Stimulated activated CD8-positive, alpha-beta memory T cell treated with anti-CD3 and anti-CD28 coated beads, Interleukin-12 subunit alpha, Interleukin-12 subunit beta, amount 100 ng/mL, for 4 hours (primary cell): ENCODE measurements around the gene USP40.

Experiments
- DNase-seq: peaks from one replicate; pipeline ENCODE4 v3.0.0-alpha.2; 2020; ENCODE audit warnings: low read depth

Gene USP40

DNA sequence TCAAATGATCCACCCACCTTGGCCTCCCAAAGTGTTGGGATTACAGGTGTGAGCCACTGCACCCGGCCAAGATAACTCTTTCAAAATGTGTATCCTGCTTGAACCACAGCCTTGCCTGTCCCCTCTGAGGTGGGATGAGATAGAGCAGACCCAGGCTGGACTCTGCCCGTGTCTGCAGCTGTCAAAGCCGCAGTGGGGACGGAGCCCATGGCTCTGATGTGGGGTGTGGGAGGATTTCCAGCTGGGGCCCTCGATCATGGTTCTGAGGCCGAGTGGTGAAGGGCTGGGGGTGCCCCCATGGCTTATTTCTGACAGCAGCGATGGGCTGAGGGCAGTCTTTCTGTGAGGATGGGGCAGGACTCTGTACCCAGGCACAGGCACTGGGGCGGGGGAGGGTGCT is 107.8 kb downstream of the USP40 start:
- DNase-seq = no peak

DNA sequence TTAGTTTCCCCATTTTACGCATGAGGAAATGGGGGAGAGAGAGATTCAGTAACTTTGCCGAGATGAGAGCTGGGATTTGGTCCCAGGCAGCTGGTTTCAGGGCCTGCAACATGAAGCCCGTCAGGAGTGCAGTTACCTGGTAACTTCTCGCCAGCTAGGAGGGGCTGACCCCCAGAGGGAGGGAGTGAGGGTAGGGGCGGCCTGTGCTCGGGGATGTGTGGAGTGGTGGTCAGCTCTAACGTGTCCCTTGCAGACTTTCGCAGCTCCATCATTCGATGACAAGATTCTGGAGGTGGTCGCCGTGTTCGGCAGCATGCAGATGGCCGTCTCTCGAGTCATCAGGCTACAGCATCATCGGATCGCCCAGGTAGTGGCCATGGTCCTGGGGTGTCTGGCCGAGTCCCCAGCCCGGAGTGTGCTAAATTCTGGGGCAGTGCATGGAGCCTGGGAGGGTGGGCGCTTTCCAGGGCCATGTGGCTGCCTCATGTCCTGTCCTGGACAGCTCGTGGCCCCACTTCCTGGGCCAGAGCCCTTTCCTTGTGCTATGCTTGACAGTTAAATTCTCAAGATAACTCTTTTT is 108.5 kb downstream of the USP40 start:
- no peak for DNase-seq

DNA sequence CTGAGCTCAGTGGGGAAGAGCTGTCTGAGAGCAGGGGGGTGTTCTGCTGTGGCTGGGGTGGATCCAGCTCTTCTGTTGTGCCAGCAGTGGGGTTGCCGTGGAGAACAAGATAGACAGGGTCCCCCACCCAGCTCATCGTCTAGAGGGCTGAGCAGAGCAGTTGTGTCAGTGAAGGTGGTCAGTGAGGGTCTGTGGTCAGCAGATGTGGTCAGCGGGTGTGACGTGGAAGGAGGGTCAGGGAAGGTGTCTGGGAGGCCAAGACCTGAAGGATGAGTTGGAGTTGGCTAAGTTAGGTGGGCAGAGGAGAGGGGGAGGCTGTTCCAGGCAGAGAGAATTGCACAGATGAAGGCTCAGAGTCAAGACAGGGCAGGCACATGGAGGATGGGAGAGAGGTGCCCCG is 109.2 kb downstream of the USP40 start:
- no peak for DNase-seq

DNA sequence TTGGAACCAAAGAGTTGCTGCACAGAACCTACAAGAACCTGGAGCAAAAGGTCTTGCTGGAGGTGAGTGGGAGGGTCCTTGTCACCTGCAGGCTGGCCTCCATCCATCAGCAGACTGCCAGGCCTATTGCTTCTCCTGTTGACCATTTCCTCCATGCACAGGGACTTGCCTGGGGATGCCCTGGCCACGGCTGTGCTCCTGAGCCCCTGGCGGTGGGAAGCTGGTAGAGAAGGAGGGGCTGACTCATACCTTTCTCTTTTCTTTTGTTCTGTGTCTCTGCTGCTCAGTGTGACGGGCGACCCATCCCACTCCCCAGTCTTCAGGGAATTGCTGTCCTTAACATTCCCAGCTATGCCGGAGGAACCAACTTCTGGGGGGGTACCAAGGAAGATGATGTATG is 109.6 kb downstream of the USP40 start:
- no peak for DNase-seq

DNA sequence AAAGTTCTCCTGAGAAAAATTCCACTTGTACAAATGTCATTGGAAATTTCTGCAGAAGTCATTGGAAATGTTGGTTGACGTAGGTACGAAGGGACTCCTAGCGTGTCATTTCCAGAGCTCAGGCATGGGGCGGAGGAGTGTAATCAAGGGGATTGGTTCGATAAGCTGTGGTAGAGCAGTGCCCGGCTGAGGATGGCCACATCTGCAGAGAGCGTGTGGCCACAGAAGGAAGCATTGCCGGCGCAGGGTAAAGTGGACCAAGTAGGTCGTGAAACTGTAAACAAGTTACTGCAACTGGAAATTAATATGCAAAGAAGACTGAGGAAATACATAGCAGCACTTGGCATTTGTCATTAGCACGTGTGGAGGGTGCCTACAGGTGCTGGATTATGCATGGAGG is 110.5 kb downstream of the USP40 start:
- no peak for DNase-seq

DNA sequence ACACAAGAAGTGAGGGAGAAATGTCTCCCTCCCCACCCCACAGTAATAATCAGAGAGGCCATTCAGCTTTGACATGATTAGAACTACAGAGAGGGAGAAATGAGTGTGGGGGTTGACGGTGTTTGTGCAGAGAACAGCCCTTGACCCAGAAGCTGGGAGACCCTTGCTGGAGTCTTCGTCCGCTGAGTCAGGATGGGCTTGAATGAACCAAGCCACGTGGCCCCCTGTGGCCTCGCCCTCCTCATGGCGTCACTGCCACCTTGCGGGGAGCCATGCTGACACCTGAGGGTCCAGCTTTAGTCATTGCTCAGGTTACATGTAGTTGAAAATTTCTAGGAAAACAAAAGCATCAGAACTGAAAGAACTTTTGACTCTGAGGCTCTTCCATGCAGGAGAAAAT is 111.1 kb downstream of the USP40 start:
- no peak for DNase-seq

DNA sequence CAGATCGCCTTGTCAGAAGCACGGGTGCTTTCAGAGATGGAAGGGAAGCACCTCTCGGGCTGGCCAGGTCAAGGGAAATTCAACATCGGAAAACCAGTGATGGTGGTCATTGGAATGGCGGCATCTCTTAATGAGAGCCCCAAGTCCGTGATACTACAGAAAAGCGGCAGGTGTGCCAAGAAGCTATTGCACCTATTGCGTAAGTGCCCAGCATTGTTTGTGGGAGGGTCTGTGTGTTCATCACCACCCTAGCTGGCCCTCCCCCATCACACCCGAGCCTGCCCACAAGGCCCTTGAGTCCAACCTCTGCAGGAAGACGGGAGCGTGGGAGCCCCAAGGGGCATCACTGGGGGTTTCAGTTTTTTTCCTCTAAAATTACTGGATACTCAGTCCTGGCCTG is 111.6 kb downstream of the USP40 start:
- DNase-seq = no peak

DNA sequence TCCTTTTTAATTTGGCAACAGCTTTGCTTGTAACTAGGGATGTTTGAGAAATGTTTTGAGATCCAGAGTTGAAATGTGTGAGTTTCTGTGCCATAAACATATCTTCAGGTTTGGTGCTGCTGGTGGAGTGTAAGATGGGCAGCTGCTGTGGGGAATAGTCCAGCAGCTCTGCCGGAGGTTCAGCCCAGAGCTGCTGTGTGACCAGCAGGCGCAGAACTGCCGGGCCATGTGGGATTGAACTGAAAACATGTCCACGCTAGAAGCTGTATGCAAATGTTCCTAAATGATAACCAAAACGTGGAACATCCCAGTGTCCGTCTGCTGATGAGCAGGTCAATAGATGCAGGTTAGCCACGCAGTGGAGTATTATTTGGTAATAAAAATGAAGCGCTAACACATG is 112.7 kb downstream of the USP40 start:
- DNase-seq = no peak

DNA sequence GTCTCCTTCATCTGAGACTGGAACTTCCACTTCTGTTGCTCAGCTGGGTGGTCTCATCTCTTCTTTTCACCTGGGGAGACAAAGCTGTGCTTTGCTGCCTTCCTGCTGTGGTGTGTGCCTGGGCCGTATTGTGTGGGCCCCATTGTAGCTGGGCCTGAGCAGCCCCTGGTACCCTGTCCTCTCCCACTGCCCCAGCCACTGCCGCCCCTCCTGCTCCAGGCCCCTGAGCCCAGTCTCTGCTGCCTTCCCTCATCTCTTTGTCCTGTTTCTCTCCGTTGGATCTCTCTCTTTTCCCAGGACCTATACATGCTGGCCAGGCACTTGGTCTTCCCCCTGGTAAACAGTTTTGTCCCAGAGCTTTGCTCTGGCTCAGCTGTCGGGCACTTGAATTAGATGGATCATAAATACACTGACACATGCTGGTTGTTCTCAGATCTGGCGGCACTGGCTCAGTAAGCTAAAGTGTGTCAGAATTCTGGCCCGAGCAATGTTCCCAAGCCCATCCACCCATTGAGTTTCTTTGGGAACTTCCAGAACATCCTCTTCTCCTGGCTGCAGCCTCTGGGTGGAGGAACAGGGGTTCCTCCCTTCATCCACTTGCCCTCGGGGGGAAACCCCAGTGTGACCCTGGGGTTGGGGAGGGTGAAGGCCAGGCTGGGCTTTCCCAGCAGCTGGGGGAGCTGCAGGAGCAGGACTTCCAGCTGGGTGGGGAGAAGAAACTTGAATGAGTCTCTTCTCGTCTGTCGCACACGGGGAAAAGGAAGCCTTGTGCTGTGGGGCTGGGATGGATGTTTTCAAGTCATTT is 113.3 kb downstream of the USP40 start:
- no peak for DNase-seq

DNA sequence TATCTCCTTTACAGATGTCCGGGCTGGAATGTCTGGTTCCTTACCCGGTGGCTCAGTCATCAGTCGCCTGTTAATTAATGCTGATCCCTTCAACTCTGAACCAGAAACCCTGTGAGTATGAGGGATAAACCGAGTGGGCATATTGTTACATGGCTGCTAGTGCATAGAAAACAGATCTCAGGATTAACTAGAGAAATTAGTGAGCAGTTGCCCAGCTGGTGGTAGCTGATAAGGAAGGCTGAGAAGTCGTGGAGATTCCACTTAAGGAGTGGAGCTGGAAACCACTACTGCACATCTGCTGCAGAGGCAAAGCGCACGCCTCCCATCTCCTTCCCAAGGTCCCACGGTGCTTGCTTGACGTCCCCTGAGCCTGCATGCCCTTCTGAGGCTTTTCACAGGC is 114.6 kb downstream of the USP40 start:
- DNase-seq = no peak

DNA sequence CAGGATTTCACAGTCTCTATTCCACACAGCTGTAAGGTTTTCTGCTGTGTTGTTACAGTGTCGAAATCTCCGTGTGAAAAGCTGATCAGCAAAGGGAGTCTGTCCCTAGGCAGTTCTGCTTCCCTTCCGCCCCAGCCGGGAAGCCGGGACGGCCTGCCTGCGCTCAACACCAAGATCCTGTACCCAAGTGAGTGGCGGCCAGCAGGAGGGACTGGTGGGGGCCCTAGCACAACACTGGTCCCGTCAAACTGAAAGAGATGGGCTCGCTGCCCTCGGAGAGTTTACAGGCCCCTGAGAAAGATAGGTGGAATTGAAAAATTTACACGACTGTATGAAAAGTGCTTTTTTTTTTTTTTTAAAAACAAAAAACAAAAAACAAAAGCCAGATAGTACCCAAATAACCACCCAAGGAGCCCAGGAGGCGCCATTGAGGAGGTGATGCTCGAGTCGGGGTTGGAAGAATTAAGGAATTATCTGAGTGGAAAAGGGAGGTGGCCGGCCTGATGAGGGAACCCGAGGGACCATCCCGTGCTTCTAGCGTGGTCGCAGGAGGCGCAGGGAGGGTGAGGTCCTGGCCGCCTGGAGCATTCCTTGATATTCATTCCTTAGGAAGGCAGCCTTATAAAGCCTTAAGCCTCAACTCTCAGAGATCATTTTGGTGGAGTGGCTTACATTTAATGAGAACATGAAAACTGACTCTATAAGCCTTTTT is 115.6 kb downstream of the USP40 start:
- no peak for DNase-seq

DNA sequence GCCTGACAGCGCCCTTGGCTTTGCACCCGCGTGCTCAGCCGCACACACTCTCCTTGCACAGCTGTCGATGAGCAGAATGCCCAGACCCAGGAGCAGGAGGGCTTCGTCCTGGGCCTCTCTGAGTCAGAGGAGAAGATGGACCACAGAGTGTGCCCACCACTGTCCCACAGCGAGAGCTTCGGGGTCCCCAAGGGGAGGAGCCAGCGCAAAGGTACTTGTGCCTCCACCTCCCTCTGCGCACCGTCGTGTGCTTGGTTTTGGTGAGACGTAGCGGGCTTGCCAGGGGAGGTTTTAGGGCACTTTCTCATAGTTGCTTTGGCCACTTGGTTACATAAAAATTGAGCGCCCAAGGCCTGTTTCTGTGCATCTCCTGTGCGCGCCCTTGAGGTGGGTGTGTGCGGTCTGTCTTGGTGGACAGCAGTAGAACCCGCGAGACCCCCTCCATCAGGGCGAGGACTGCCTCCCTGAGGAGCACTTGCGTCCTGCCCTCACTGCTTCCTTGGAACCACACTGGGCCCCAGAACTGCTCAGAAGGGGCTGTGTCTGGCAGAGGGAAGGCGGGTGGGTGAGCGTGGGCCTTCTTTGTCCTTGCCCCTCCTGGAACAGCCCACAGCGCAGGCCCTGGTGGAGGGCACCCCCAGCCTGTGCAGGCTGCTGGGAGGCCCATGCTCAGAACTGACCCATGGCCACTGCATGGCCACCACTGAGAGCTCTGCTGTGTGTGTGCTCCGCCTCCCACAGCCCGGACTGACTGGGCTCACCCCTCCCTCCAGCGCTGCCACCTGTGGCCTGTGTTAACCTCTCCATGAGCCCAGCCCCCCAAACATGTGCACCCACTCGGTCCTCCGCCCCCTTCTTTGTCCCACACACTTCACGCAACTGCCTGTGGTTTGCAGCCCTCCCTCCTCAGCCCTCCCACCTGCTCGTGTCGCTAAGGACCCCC is 116.4 kb downstream of the USP40 start:
- no peak for DNase-seq

DNA sequence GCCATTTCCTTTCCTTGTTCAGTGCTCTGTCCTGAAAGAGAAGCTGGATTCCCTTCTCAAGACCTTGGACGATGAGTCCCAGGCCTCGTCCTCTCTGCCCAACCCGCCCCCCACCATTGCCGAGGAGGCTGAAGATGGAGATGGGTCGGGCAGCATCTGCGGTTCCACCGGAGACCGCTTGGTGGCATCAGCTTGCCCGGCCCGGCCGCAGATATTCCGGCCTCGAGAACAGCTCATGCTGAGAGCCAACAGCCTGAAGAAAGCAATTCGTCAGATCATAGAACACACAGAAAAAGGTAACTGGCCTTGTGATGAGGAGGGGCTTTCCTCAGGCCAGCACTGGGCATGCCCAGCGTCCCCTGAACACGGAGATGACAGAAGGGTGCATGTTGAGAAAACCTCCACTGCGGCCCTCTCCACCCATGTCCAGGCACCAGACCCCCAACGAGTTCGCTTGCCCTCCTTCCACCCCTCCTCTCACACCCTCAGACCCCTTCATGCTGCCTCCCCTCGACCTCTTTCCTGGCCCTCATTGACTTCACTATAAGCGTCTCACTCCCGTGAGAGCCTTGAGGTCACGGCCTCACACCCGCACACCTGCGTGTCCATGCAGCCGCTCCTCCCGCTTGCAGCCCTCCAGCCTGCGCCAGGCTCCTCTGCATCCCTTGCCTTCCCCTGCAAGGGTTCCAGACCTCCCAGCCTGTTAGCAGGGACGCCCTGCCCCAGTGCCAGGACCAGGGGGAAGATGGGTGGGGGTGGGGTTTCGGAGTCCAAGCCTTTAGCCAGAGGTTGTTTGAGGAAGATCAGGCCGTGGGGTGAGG is 117.3 kb downstream of the USP40 start:
- no peak for DNase-seq

DNA sequence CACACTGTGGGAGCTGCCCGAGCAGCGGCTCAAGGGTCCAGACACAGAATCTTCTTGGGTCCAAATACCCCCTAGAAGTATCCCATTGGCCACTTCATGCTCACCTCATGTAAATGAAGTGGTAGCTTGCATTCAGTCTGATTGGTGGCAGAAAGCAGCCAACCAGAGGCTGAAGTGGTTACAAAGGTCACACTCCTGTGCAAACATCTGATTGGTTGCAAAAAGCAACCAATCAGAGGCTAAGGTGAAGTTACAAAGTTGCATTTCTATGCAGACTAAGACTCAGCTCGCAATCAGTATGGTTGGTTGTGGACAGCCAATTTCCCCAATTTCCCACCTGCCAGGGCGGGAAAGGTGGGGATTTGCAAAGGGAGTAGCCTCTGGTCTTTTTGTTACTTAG is 118.0 kb downstream of the USP40 start:
- no peak for DNase-seq

DNA sequence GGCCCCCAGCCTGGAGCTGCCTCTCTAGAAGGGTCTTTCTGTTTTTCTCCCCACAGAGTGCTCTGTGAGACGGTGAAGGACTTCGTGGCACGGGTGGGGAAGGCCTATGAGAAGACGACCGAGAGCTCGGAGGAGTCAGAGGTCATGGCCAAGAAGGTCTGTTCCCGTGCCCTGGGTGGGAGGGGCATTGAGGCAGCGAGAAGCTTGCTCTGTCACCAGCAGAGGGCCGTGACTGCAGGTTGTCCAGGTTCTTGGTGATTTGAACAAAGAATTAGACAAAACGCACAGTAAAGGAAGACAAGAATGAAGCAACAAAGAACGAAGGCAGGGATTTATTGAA is 118.4 kb downstream of the USP40 start:
- DNase-seq = no peak

DNA sequence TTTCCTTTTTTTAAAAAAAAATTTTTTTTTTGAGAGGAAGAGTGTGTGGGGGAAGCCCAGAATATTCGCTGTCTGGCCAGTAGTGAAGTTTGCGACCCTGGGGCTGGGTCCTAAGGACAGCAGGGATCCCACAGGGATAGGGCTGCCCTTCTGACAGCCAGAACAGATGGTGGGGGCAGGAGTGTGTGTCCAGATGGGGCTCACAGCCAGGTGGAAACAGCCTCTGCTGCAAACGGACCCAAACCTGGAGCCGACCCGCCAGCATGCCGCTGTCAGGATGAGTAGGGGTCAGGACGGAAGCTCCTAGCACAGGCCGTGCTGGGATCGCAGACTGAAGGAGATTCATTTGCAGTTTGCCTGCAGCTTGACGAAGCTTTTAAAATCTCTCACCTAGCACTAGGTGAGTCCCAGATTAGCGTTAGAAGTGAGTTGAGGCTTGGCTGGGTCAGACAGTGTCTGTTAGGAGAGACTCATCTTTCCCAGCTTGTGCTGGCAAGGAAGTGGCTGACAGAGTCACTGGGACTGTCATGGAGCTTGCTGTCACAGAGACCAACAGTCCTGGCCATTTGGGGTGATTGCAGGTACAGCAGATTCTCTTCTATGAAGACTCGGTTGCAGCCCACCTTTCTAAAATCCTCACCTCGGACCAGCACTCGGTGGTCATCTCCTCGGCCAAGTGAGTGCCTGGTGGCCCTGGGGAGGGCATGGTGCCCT is 118.9 kb downstream of the USP40 start:
- DNase-seq = no peak

DNA sequence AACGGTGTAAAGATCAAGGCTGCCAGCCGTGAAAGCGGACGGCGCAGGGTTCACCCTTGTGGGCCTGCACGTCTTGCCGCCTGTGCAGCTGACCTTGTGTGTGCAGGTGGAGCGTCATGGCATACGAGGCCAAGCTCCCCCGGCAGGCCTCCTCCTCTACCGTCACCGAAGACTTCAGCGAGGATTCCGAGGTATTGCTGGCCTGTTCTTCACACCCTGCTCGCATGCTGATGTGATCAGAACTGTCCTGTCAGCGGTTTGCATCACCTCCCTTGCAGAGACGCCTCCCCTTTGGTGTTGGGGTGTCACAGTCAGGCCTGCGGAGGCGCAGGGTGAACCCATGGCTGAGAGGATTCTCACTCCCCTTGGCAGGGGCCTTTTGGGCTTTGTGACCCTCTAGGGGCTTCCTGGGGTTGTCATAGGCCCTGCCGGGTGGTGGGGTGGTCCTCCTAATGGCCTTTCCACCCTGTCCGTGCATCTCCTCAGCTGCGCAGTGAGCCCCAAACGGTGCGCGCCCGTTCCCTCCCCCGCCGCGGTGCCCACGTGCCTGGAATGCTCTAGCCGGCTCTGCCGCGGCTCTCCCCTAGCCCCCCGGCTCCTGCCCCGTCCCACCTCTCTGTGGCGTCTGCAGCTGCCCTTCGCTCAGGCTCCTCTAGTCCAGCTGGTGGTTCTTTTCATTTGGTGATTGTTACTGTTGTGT is 119.8 kb downstream of the USP40 start:
- DNase-seq = no peak

DNA sequence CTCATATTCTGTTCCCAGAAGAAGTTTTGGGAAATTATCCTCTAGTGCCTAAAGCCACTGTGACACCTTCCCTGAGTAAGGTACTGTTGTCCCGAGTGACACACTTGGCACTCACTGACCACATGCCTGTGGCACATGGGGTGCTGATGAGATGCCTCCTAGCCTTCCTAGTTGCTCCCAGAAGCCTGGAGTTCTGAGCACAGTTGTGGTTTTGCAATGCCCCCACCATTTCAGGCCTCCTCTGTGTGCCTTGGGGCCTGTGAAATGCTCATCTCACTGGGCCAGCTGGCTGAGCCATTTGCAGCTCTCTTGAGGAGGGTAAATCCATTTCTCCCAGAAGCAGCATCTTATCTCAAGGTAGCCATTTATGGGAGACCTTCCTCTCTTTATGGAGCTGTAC is 120.5 kb downstream of the USP40 start:
- no peak for DNase-seq

DNA sequence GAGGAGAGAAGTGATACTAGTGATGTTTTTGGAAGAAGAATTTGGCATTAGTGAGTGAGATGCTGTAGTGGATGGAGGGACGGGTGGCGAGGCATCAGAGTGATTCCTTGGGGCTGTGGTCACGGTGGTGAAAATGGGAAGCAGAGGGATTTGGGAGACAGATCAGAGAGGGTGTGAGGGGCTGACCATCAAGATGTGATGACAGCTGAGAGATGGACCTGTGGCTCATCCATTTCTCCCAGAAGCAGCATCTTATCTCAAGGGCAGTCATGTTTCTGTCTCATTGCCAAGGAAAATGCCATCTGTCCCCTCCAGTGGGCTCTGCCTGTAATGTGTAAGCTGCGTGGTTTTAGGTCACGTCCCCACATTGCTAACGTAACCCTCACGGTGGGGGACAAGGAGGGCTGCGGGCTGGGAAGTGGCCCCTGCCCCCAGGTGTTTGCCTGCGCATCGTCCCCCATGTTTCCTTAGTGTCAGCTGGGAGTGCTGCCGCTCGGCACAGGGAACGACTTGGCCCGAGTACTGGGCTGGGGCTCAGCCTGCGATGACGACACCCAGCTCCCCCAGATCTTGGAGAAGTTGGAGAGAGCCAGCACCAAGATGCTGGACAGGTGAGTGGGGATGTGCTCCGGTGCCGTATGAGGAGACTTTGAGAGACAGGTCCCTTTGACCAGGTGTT is 121.3 kb downstream of the USP40 start:
- DNase-seq = no peak

DNA sequence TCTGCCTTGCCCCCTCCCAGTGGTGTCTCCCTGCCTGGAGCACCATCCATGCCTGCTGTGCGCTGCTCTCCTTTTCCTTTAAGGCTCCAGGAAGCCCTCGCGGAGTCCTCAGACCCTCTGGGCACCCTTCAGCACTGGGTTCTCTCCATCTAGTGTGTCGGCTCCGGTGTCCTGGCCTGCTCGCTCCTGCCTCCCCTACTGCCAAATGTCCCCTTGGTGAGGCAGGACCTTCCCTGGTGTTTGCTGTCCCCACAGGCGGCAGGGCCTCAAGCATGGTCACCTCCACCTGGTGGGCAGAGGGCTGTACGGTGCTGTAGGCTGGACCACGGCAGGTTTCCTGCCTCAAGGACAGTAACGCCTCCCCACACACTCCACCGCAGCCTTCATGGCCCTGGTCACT is 122.1 kb downstream of the USP40 start:
- no peak for DNase-seq
